Mammary microvascular endothelial cell (primary cell): ENCODE data around the gene FHAD1. TPM values are rescaled to one million over a fixed set of nuclear protein-coding genes. Genes with fewer than 3 reads are reported as not detected.

Source experiments
- total RNA-seq: library from RNA; depleted of rRNA; stranded (reverse); fragments of >200 nt; gene quantifications from 2 replicates; pipeline ENCODE4 v1.2.3, GENCODE V29; 2015

The FHAD1 gene
- 0.39 and 0.40 TPM in 2 replicates for total RNA-seq

GRCh38 chr1:15246960-15247614 is at the start of gene FHAD1:
TSS of gene FHAD1 (plus strand) at chr1:15247223. CDS start at chr1:15251785, 4,562 bp downstream.

GRCh38 chr1:15409388-15410222 is 162.6 kb downstream of the FHAD1 start, which contains the start of gene EFHD2:
TSS of gene EFHD2 (plus strand) at chr1:15409888. CDS start at chr1:15409972, 84 bp downstream.

Other genes starting within 250 kb of the FHAD1 start
- 11.9 and 16.5 TPM in 2 replicates for gene TMEM51, start 93.5 kb upstream of the FHAD1 start, total RNA-seq
- 242 and 252 TPM in 2 replicates for gene EFHD2, start 162.7 kb downstream of the FHAD1 start, total RNA-seq
- gene CTRC, start 191.2 kb downstream of the FHAD1 start, total RNA-seq: not detected in 2 replicates
- not detected in 2 replicates for gene CELA2A, start 209.5 kb downstream of the FHAD1 start, total RNA-seq
- gene CELA2B, start 228.9 kb downstream of the FHAD1 start, total RNA-seq: not detected in 2 replicates